Liver (tissue), 9 donors: ENCODE measurements around the gene CCDC71. TPM values are rescaled to one million over a fixed set of nuclear protein-coding genes. Genes with fewer than 3 reads are reported as not detected.

Source experiments
- DNase-seq: peaks from one replicate; pipeline ENCODE4 v3.0.0-alpha.2; 2017; ENCODE audit warnings: low spot score
- H3K27ac ChIP-seq, 2 donors: one replicate each; pipeline ENCODE4 v1.7.0; 2013; ENCODE audit warnings: inconsistent platforms in 2 of 2, low read length in 2 of 2, control low read depth in 1 of 2, low read depth in 1 of 2, mild to moderate bottlenecking in 1 of 2
- H3K27me3 ChIP-seq, 4 donors: one replicate each; pipeline versions ENCODE4 v1.6.1 to v1.7.0; 2013; ENCODE audit warnings: low read length in 3 of 4, inconsistent platforms in 1 of 4, mild to moderate bottlenecking in 1 of 4, moderate library complexity in 1 of 4; ENCODE audit not compliant: control insufficient read depth in 4 of 4, insufficient read depth in 4 of 4
- H3K36me3 ChIP-seq, 4 donors: one replicate each; pipeline versions ENCODE4 v1.6.1 to v1.7.0; 2013; ENCODE audit warnings: low read length in 3 of 4, mild to moderate bottlenecking in 3 of 4, low read depth in 1 of 4, moderate library complexity in 1 of 4; ENCODE audit not compliant: control insufficient read depth in 4 of 4, insufficient read depth in 3 of 4
- H3K4me1 ChIP-seq, 4 donors: one replicate each; pipeline versions ENCODE4 v1.6.1 to v1.7.0; 2013; ENCODE audit warnings: low read length in 3 of 4, mild to moderate bottlenecking in 3 of 4, moderate library complexity in 1 of 4; ENCODE audit not compliant: control insufficient read depth in 4 of 4, insufficient read depth in 4 of 4
- H3K4me3 ChIP-seq, 3 donors: one replicate each; pipeline versions ENCODE4 v1.6.1 to v1.7.0; 2013; ENCODE audit warnings: low read length in 3 of 3, control low read depth in 1 of 3, low read depth in 1 of 3, mild to moderate bottlenecking in 1 of 3
- H3K9ac ChIP-seq, 2 donors: one replicate each; pipeline ENCODE4 v1.7.0; 2013; ENCODE audit warnings: low read length in 2 of 2, mild to moderate bottlenecking in 2 of 2, moderate library complexity in 2 of 2, control low read depth in 1 of 2, low read depth in 1 of 2
- H3K9me3 ChIP-seq, 4 donors: one replicate each; pipeline versions ENCODE4 v1.6.1 to v1.7.0; 2013; ENCODE audit warnings: low read length in 3 of 4; ENCODE audit not compliant: control insufficient read depth in 4 of 4
- ATF3 ChIP-seq: IDR thresholded peaks from 2 replicates; pipeline ENCODE4 v1.6.1; 2016; ENCODE audit warnings: antibody characterized with exemption
- CTCF ChIP-seq: fragments of 150-350 bp; IDR thresholded peaks from 2 replicates; pipeline ENCODE4 v1.5.1; 2017; ENCODE audit warnings: improper control_type of control experiment, low read depth, low read length; ENCODE audit not compliant: missing input control
- EGR1 ChIP-seq, 2 donors: IDR thresholded peaks; 2 replicates each; pipeline ENCODE4 v1.6.1; 2016 to 2018; ENCODE audit warnings: antibody characterized with exemption in 2 of 2, low read depth in 2 of 2
- FOXA1 ChIP-seq: IDR thresholded peaks from 2 replicates; pipeline ENCODE4 v1.6.1; 2016; ENCODE audit warnings: antibody characterized with exemption
- FOXA2 ChIP-seq: IDR thresholded peaks from 2 replicates; pipeline ENCODE4 v1.6.1; 2016; ENCODE audit warnings: antibody characterized with exemption
- GABPA ChIP-seq, 2 donors: IDR thresholded peaks in 1 of 2; conservative IDR thresholded peaks in 1 of 2; 2 replicates each; pipeline ENCODE4 v1.6.1; 2016; ENCODE audit warnings: antibody characterized with exemption in 2 of 2, mild to moderate bottlenecking in 1 of 2, moderate library complexity in 1 of 2
- HNF4A ChIP-seq, 2 donors: conservative IDR thresholded peaks; 2 replicates each; pipeline ENCODE4 v1.6.1; 2016; ENCODE audit warnings: antibody characterized with exemption in 2 of 2, mild to moderate bottlenecking in 2 of 2
- HNF4G ChIP-seq: IDR thresholded peaks from 2 replicates; pipeline ENCODE4 v1.6.1; 2016; ENCODE audit warnings: antibody characterized with exemption
- JUND ChIP-seq, 2 donors: IDR thresholded peaks; 2 replicates each; pipeline ENCODE4 v1.6.1; 2016; ENCODE audit warnings: antibody characterized with exemption in 2 of 2
- MAX ChIP-seq: IDR thresholded peaks from 2 replicates; pipeline ENCODE4 v1.6.1; 2016; ENCODE audit warnings: antibody characterized with exemption
- NR2F2 ChIP-seq: IDR thresholded peaks from 2 replicates; pipeline ENCODE4 v1.6.1; 2016; ENCODE audit warnings: antibody characterized with exemption
- RAD21 ChIP-seq, 2 donors: IDR thresholded peaks; 2 replicates each; pipeline ENCODE4 v1.6.1; 2016; ENCODE audit warnings: antibody characterized with exemption in 2 of 2, mild to moderate bottlenecking in 2 of 2
- REST ChIP-seq: IDR thresholded peaks from 2 replicates; pipeline ENCODE4 v1.6.1; 2016; ENCODE audit warnings: antibody characterized with exemption, mild to moderate bottlenecking
- RXRA ChIP-seq, 2 donors: IDR thresholded peaks; 2 replicates each; pipeline ENCODE4 v1.6.1; 2017 to 2018; ENCODE audit warnings: antibody characterized with exemption in 2 of 2, mild to moderate bottlenecking in 1 of 2
- SP1 ChIP-seq: IDR thresholded peaks from 2 replicates; pipeline ENCODE4 v1.6.1; 2018; ENCODE audit warnings: antibody characterized with exemption, mild to moderate bottlenecking
- TAF1 ChIP-seq: conservative IDR thresholded peaks from 2 replicates; pipeline ENCODE4 v1.6.1; 2016; ENCODE audit warnings: antibody characterized with exemption, mild to moderate bottlenecking
- YY1 ChIP-seq: IDR thresholded peaks from 2 replicates; pipeline ENCODE4 v1.6.1; 2016; ENCODE audit warnings: antibody characterized with exemption, mild to moderate bottlenecking
- ZBTB33 ChIP-seq: IDR thresholded peaks from 2 replicates; pipeline ENCODE4 v1.6.1; 2016; ENCODE audit warnings: antibody characterized with exemption
- WGBS: extraction: QIAGEN DNeasy Blood & Tissue Kit; methylation state at CpG from one replicate; pipeline ENCODE4 v1.1.7; 2013; 5-methylcytosine and 5-hydroxymethylcytosine counted together
- polyA plus RNA-seq, 2 donors: library from polyadenylated mRNA; stranded (reverse) in 1 of 2; unstranded in 1 of 2; fragments of 200-250 nt in 1 of 2; fragments of >200 nt in 1 of 2; fragmentation: Nextera tagmentation in 1 of 2; extraction: Ambion mirVana in 1 of 2; gene quantifications; one replicate each; pipeline versions ENCODE4 v1.2.1 to v1.2.3, GENCODE V29; 2013 to 2015
- total RNA-seq, 2 donors: library from RNA; depleted of rRNA; stranded (reverse); fragments of >200 nt; gene quantifications; one replicate each; pipeline ENCODE4 v1.2.3, GENCODE V29; 2014
- donor health status: healthy.
- donor health status: healthy.
- donor health status: healthy.
- donor health status: healthy.
- donor health status: healthy.

Gene CCDC71
- total and polyA plus RNA-seq, 4 donors = 1.1 to 10.7 (median 8.2) TPM

- DNase-seq = peak; percentile 84
- 47% methylated on average over 3 of the region's 3 CpGs for WGBS
- TF ChIP-seq RXRA (IDR thresholded peaks at IDR 0.05) (peak; percentile 44 to 53), TAF1 (no peak), SP1 (peak; percentile 15), NR2F2 (peak; percentile 83), GABPA (IDR thresholded peaks at IDR 0.05 in 1 of 2, conservative IDR thresholded peaks at IDR 0.05 in 1 of 2) (no peak), REST (no peak), ATF3 (no peak), RAD21 (IDR thresholded peaks at IDR 0.05) (no peak), FOXA2 (no peak), CTCF (no peak), EGR1 (IDR thresholded peaks at IDR 0.05; ENCODE audit: low read depth in 2 of 2) (no peak), ZBTB33 (no peak), YY1 (no peak), HNF4A (conservative IDR thresholded peaks at IDR 0.05) (no peak), MAX (no peak), FOXA1 (no peak), JUND (IDR thresholded peaks at IDR 0.05) (no peak), HNF4G (no peak)
- H3K9me3 ChIP-seq = no peaks in the 10 kb centered on the region
- peaks cover 0 to 31% (median 19%) of the 10 kb centered on the region in 4 donors for H3K4me1 ChIP-seq
- H3K27ac ChIP-seq = peak overlapping the region; percentile 73 to 82
- H3K36me3 ChIP-seq = peaks cover 0 to 17% (median 0%) of the 10 kb centered on the region in 4 donors
- peak overlapping the region in 1 of 2 donors; percentile 29 for H3K9ac ChIP-seq
- no peaks in the 10 kb centered on the region for H3K27me3 ChIP-seq
- H3K4me3 ChIP-seq = no peak overlapping the region
These were observed 7.1 kb upstream of the CCDC71 start for GRCh38 chr3:49173116-49173791.
